HG03342 (cell line): ENCODE data around the gene DENND4B.
A peak's percentile ranks its signal among the peaks of the same experiment; 100 is the strongest.
"Not testable (repeated sequence)": the region's sequence is repeated elsewhere in the genome, so short reads cannot be mapped to it uniquely, and the experiment has no call there.

Experiments
- ATAC-seq: cut with Tn5 transposase; IDR thresholded peaks from one replicate; pipeline ENCODE4 v1.9.1; 2021; ENCODE audit warnings: mild to moderate bottlenecking, moderate library complexity; ENCODE audit not compliant: unreplicated experiment

The DENND4B gene, protein sequence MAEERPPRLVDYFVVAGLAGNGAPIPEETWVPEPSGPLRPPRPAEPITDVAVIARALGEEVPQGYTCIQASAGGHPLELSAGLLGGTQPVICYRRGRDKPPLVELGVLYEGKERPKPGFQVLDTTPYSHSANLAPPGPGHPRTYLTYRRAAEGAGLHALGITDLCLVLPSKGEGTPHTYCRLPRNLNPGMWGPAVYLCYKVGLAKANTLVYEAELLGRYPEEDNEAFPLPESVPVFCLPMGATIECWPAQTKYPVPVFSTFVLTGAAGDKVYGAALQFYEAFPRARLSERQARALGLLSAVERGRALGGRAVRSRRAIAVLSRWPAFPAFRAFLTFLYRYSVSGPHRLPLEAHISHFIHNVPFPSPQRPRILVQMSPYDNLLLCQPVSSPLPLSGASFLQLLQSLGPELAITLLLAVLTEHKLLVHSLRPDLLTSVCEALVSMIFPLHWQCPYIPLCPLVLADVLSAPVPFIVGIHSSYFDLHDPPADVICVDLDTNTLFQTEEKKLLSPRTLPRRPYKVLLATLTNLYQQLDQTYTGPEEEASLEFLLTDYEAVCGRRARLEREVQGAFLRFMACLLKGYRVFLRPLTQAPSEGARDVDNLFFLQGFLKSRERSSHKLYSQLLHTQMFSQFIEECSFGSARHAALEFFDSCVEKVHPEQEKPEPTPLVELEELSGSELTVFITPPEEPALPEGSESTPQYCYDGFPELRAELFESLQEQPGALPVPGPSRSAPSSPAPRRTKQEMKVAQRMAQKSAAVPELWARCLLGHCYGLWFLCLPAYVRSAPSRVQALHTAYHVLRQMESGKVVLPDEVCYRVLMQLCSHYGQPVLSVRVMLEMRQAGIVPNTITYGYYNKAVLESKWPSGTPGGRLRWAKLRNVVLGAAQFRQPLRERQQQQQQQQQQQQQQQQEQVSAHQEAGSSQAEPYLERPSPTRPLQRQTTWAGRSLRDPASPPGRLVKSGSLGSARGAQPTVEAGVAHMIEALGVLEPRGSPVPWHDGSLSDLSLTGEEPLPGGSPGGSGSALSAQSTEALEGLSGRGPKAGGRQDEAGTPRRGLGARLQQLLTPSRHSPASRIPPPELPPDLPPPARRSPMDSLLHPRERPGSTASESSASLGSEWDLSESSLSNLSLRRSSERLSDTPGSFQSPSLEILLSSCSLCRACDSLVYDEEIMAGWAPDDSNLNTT (N-terminal part only)

DNA sequence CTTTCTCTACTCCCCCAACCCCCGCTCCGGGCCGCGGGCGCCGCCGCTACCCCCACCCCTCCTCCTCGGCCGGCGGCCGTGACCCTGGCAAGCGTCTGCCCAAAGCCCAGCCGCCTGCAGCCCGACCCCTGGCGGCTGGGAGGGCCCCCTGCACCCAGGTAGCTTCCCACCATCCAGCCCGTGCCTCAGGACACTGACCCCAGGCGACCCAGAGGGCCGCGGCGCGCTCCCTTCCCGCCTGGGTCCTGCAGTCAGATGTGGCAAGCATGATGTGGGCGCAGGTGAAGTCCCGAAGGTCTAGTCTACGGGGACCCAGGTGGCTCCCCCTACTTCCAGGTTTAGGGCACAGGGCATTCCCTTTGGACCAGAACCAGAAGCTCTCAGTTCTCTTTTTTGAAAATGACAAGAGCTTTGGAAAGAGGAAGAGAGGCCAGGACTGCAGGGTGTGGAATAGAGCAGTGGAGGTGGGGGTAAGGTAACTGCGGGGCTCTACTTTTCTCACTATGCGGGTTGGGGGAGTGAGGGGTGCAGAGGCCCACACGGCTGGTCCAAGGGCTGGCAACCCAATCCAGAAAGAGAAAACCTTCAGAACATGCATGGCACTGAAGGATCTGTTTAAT is at the start of gene DENND4B:
Gene DENND4B (minus strand): TSS at position 97 of the 620 bp plus-strand sequence. CDS start 2,344 bp downstream, outside the sequence.
- peak; percentile 52 for ATAC-seq

DNA sequence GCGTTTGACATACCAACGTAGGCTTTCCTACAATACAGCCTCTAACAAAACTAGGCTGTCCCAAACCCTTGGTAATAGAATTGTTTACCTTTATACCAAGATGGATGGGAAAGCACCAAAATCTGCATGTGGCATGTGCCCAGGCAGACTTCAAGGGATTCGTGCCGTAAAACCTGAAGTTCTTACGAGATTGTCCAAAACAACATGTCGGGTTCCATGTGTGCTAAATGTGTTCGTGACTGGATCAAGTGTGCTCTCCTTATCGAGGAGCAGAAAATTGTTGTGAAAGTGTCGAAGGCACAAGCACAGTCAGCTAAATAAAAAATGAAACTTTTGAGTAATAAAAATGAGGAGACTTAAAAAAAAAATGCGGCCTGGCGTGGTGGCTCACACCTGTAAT is 49.1 kb upstream of the DENND4B start:
- ATAC-seq = no peak

DNA sequence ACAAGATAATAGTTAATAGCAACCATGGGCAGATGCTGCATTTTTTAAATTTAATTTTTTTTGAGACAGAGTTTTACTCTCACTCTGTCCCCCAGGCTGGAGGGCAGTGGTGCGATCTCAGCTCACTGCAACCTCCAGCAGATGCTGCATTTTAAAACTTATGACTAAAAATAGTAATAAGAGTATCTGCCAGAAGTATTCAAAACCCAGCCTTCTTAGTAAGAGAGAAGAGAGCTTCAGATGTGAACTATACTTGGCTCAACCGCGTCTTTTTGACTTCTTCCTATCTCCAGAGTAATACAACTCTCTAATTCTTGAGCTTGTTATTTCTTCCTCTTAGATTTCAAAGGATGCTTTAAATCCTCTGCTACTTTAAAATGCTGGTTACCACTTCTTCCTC is 48.7 kb upstream of the DENND4B start:
- ATAC-seq = no peak

DNA sequence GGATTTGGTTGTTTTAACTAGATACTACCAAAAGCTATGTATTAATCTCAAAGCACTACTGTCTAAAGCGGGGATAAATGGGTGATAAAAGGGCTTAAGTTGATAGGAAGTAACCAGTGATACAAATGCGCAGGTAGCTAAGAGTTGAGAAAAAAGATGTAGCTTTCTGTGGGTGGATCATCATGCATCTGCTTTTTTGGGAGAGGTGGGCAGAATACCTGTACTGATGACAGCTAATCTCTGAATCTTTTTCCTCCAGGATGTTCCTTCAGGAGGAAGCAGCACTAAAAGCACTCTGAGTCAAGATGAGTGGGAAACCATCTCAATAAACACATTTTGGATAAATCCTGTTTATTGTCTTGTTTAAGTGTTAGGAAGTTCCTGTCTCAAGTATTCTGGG is 45.3 kb upstream of the DENND4B start:
- ATAC-seq = no peak

DNA sequence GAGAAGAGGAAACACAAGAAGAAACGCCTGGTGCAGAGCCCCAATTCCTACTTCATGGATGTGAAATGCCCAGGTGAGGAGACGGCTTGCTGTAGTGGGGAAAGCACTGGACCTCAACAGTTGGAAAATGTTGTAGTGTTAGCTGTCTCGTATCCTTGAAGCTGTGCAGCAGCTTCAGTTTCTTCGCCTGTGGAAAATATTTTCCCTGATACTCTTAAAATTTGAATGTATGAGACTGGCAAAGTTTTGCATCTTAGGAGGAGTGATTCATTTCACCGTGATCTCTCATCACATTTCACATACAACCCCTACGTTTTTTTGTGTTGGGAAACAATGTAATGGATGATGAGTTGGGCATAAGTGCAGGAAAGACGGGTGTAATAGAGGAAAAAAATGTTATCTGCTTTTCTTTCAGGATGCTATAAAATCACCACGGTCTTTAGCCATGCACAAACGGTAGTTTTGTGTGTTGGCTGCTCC is 44.7 kb upstream of the DENND4B start:
- no peak for ATAC-seq

DNA sequence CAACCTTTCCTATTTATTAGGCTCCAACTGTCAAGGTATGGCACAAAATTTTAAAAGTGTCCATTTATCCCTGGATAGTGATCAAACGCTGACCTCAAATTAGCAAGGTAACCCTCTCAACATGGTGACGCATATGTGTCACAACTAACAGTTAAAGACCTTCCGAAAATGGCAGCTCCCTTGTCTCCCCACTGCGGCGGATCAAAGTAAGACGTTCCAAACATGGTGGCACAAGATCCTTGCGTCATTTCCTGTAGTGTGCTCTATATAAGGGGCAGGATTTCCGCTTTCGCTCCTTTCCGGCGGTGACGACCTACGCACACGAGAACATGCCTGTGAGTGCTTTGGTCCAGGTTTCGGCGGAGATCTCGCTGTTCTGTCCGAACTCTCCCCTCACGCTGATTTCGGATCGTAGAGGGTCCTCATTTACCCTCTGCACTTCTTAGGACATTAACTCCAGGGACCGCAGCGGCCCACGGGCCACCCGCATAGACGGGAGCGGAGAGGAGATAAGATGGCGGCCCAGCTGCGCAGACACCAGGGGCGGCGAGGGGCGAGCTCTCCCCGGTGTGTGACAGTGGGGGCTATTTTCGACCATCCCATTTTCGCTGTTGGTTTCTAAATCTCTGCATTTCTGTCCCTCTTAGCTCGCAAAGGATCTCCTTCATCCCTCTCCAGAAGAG is 44.1 kb upstream of the DENND4B start, which contains the start of gene RPS27:
Gene RPS27 (plus strand): TSS at position 295 of the 683 bp plus-strand sequence. CDS start 35 bp downstream, at position 330.
- peak; percentile 73 for ATAC-seq

DNA sequence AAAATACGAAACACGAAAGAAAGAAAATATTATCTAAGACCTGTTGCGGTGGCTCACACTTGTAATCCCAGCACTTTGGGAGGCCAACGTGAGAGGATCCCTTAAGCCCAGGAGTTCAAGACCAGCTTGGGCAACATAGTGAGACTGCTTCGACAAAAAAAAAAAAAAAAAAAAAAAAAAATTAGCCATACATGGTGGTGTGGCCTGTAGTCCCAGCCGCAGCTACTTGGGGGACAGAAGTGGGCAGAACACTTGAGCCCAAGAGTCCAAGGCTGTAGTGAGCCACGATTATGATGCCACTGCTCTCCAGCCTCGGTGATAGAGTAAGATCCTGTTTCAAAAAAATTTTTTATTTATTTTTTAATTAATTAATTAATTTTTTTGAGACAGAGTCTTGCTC is 41.1 kb upstream of the DENND4B start:
- ATAC-seq = no peak

DNA sequence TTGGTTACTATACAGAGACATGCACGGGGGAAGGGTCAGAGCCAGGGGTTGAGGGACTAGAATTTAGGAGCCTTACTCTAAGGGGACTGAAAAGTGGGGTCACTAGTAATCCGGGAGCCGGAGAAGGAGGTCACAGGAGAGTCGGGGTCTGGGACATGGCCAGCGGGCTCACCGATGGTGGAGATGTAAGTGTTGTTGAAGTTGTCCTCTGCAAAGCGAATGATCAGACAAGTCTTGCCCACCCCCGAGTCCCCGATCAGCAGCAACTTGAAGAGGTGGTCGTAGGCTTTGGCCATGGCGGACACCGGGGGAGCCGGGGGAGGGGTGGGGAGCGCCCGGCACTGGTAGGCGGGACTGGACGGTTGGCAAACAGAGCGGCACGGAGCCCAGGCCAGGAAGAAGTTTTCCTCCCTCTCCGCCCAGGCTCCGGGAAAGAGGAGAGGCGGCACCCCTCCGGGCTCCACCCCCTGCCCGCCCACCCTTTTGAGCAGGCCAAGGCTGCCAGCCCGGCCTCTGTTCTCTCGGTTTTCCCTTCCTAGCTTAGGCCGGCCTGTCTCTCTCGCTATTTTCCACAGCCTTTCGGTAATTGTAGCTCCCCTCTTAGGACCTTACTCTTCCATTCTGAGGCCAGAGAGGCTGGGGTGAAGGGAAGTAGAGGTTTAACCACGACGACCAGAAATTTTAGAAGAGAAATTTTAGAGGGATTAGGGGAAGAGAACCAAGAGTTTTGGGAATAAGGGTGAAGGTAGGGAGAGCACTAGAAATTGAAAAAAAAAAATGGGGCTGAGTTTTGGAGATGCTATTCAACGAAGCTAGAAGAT is 39.6 kb upstream of the DENND4B start, which contains the start of gene RAB13:
Gene RAB13 (minus strand): TSS at position 399 of the 821 bp plus-strand sequence. CDS start 103 bp downstream, at position 296.
- ATAC-seq = no peak

DNA sequence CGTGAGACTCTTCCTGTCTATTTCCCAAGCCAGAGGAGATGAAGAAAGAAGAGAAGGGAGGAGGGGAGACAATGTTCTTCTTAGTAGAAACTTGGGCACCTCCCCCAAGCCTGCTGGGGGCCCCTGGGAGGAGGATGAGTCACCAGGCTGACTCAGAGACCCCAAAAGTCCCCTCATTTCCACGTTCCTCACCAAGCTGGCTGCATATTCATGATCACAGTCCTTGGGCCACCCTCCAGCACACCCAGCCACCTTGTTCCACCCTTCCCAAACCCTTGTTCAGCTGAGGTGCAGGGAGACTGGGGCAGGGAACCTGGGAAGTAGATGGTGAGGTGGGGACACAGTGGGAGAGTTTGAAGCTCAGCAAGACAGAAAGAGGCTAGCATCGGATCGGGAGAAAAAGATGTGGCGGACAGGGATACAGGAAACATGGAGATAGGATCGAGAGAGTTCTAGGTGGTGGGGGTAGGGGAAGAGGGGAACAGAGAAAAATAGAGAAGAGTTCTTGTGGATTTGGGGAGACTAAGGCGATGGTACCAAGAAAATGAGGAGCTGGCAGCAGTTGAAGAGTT is 38.9 kb upstream of the DENND4B start:
- no peak for ATAC-seq

DNA sequence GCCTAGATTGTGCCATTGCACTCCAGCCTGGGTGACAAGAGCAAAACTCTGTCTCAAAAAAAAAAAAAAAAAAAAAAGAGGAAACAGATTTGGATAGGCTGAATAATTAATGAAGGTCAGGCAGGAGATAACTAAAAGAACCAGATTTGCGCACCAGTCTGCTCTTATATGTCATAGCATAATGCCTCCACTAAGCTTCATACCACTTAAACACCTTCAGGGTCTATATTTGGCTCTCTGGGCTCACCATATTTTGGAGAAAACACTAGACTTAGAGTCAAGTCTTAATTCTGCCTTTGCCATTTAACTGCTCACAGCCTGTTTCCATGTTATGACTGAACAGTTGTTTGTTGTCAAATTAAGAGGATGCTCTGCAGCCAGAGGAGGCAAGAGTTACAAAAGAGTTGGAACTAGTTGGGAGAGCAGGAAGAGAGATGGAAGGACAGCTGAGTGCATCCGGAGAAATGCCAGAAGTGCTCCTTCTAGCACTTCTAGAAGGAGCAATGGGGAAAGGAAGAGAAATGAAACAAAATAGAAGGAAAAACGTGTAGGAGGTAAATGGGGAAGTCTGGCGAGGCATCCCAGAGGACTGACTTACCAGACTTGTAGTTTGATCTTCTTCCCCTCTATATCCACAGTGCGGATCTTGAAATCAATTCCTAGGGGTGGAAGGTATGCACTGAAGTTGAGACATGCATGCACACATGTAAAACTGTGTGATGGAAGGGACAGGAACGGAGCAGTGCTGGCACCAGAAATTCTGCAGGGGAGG is 37.8 kb upstream of the DENND4B start:
- no peak for ATAC-seq

DNA sequence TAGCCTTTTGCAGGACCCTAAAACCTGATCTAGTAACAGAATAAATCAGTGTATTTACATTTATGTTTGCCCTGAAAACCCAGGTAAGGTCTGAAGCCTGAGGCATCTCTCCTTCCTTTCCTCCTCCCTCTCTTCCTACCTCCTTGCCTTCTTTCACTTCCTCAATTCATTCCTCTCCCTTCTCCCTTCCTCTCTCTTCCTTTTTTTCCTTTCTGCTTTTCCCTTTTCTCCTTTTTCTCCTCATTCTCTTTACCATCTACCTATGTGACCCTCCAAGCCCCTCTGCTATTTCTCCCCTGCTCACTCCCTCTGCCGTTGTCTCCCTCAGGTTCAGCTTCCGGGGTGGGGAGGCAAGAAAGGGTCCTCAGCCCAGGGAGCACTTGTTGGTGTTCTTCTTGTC is 35.2 kb upstream of the DENND4B start:
- not testable (repeated sequence) for ATAC-seq

DNA sequence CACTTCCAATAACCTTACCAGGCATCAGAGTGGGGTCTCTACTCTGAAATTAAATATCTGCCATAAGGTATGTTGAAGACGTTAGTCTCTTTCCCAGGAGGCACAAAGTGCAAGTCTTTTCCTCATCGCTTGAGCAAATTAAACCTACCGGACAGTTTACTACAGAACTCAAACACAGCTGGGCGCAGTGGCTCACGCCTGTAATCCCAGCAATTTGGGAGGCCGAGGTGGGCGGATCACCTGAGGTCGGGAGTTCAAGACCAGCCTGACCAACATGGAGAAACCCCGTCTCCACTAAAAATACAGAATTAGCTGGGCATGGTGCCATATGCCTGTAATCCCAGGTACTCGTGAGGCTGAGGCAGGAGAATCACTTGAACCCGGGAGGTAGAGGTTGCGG is 32.6 kb upstream of the DENND4B start:
- ATAC-seq = not testable (repeated sequence)

DNA sequence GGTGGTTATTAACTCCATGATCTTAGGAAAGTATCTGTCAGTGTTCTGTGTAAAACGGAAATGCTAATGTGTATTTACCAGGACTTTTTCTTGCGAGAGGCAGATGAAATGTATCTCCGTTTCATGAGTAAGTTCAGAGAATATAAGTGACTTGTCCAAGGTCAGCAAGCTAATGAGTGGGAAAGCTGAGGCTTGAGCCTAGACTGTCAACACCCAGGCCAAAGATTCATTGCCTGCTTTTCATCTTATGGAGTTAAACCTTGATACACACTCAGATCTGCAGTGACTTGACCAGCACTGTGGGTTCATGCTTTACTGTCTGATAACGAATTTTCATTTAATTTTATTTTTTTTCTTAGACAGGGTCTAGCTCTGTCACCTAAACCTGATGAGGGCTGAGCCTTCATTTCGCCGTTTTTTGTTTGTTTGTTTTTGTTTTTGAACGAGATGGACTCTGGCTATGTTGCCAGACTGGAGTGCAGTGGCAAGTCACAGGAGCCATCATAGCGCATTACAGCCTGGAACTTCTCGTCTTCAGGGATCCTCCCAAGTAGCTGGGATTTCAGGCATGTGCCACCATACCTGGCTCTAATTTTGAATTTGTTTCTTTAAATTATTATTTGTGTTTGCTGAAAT is 31.9 kb upstream of the DENND4B start:
- ATAC-seq = no peak

DNA sequence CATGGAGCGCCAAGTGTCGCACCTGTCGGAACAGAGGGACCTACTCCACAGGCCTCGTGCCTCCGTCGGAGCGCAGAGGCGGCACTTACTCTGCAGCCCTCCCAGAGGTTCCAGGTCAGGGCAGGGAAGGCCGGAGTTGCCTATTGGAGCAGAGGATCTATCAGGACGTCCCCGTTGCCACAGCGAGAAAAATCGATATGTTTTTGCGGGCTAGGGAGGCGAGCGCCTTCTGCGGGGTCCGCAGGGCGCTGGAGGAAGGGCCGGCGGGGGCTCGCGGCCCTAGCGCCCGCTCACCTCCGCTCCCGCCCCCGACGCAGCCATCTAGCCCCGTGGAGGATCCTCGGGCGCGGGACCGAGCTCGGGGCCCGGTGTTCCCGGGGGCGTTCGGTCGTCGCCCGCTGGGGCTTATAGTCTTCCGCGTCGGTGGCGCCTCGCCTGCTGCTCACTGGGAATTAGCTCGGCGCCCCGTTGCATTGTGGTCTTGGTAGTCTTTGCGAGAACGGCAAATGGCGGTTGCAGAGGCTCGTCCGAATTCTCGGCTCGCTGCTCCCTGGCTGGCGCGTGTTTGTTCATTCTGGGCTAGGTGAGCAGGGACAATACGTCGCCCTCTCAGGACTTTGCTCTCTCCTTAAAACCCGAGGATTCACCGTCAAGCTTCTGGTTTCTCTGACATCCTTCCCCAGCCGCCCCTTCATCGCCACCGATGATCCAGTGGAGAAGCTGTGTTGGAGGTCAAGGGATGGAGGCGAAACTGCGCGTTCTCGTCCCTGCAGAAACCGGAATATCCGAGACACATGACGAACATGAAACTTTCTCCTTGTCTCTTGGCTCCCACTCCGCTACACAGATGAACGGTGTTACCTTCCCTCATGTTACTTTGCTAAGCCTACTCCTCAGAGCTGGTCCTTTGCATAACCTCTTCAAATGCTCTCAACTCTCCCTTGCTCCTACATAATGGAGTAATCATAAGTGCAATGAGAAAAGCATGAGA is 31.0 kb upstream of the DENND4B start, which contains the start of gene JTB:
Gene JTB (minus strand): TSS at position 425 of the 991 bp plus-strand sequence. CDS start 422 bp downstream, at position 3.
- ATAC-seq = peak; percentile 68

DNA sequence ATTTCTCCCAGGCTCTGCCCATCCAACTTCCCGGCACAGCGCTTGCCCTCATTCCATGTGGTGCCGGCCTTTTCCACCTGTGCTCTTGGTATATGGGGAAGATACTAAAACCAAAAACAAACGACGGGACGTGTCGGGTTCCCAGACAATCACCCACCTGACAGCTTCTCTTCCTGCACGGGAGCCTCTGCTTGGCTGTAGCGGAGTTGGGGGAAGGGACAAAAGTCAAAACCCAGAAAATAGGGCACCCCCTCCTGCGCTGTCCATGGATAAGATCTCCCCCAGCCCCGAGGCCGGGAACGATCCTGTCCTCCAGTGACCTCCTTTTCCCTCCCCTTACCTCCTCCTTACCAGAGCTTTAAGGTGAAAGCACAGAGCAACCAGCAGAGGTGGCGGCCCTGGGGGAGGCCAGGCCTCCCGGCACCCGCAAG is 30.3 kb upstream of the DENND4B start:
- no peak for ATAC-seq

DNA sequence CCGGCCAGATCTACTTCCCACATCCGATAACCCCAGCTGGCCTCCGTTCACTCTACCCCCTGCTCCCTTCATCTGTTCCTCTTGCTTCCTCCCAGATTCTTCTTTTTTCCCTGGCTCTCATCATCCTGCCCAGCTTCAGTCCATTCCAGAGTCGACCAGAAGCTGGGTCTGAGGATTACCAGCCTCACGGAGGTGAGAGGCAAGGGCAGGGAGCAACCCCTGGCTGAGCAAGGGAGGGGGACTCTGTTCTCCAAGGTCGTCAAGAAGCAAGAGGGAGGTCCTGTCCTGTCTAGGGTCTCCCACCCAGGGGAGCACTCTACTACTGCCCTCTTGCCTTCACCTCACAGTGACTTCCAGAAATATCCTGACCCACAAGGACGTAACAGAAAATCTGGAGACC is 27.0 kb upstream of the DENND4B start:
- ATAC-seq = no peak
